ENCODE results near the gene ADAMTSL3. TPM values are rescaled to one million over a fixed set of nuclear protein-coding genes. Genes with fewer than 3 reads are reported as not detected.

ADAMTSL3 gene
- total and polyA plus RNA-seq, 2 of the 8 experiments (the other 6 are each of a cell fraction or from before 2014, with no cell fraction given): 0.35 to 1.4 TPM

DNA sequence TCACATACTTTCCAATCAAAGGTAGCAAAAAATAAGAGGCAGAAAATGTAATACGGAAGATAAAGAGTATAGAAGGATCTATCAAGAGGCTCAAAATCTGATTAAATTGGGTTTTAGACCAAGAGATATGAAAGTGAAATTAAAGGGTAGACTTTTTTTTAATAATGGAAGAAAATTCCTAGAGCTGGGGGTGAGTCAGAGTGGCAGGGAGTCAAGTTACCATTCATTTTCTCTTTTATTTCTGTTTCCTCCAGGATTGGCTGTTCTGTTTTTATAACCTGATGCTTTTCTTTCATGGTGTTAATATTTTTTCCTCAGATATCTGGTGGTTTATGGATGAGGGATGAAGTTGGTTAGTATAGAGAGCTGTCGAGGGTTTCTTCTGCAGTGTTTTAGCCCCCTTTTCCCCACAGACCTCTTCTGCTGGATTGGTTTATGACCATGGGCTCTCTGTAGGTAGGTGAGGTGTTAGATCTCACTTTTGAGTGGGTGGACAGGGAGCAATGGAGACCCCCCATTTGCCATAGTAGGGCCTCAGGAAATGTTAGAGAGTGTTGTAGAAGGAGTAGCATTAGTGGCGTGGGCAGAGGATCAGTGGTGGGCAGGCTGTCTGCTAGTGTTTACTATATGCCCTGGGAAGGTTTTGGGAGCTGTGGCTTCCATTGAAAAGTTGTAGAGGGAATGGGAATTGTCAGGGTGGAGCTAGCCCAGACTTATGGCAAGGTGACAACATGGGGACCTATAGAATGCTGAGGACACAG, 380.1 kb downstream of the ADAMTSL3 start:
- no peaks in the 10 kb centered on the region for H3K36me3 ChIP-seq (ENCODE audit: control insufficient read depth in 2 of 4, insufficient read depth in 4 of 4, low read length in 3 of 4)
- H3K23me2 ChIP-seq (ENCODE audit: low read depth, low read length): peaks cover 2% of the 10 kb centered on the region; the same call in 1 of the 2 replicates
- H4K5ac ChIP-seq (ENCODE audit: insufficient read length, low read depth, low read length): no peak overlapping the region
- H3K56ac ChIP-seq (replicated peaks; ENCODE audit: insufficient read length, low read depth, low read length): no peak overlapping the region
- no peak overlapping the region for H3K4me3 ChIP-seq (ENCODE audit: extremely low read depth in 1 of 4, insufficient read depth in 2 of 4, low read depth in 3 of 4, low read length in 4 of 4)
- H2BK120ac ChIP-seq (replicated peaks; ENCODE audit: low read depth, low read length): no peak overlapping the region
- no peaks in the 10 kb centered on the region for H3K79me2 ChIP-seq (ENCODE audit: control insufficient read depth in 1 of 2, insufficient read depth in 2 of 2, low read length in 2 of 2)
- H3K9ac ChIP-seq (replicated peaks in 1 of 4; ENCODE audit: extremely low read depth in 1 of 4, low read depth in 3 of 4, low read length in 3 of 4): no peak overlapping the region
- H2BK5ac ChIP-seq (ENCODE audit: low read depth, low read length): no peak overlapping the region
- no peaks in the 10 kb centered on the region; a peak in 1 of 7 replicates for H3K27me3 ChIP-seq (replicated peaks in 1 of 4; ENCODE audit: control insufficient read depth in 3 of 4, extremely low read depth in 1 of 4, insufficient read depth in 3 of 4, low read length in 3 of 4)
- no peak overlapping the region for H3K4ac ChIP-seq (replicated peaks; ENCODE audit: insufficient read length, low read depth, low read length)
- DNase-seq (ENCODE audit: low read depth in 1 of 2, low spot score in 2 of 2): no peak
- no peaks in the 10 kb centered on the region for H3K9me3 ChIP-seq (ENCODE audit: insufficient read depth in 2 of 2, low read depth in 1 of 2, low read length in 1 of 2)
- H2AK5ac ChIP-seq (ENCODE audit: low read depth, low read length): no peak overlapping the region
- H2BK20ac ChIP-seq (ENCODE audit: low read length): no peak overlapping the region
- ChIA-PET CTCF (ENCODE audit: partially characterized antibody) (interaction anchor here (0.6 to 5.3 kb wide), 28 partner anchors 9 to 786 kb away, joined by 3 to 52 read pairs (median 5); no protein-coding TSS in a partner anchor), POLR2A (ENCODE audit: partially characterized antibody) (no interaction called here)
- FAIRE-seq: no peak
- no peak for TF ChIP-seq CBX5 (IDR thresholded peaks at IDR 0.05; ENCODE audit: low read depth, low read length)
- no peak for TF ChIP-seq RFX5 (IDR thresholded peaks at IDR 0.05; ENCODE audit: borderline replicate concordance, low read depth, low read length)
- no peak for TF ChIP-seq EP300 (IDR thresholded peaks at IDR 0.05; ENCODE audit: borderline replicate concordance in 1 of 2, low read depth in 2 of 2, low read length in 2 of 2)
- TF ChIP-seq POLR2AphosphoS5 (IDR thresholded peaks at IDR 0.05; ENCODE audit: low read depth, low read length): no peak
- no peak for TF ChIP-seq HDAC6 (IDR thresholded peaks at IDR 0.05; ENCODE audit: low read depth, low read length)
- no peaks in the 10 kb centered on the region for H4K20me1 ChIP-seq (replicated peaks in 1 of 2; ENCODE audit: control insufficient read depth in 1 of 2, insufficient read depth in 2 of 2, low read length in 2 of 2)
- no peak overlapping the region for H3K23ac ChIP-seq (ENCODE audit: insufficient read length)
- H4K91ac ChIP-seq (replicated peaks; ENCODE audit: insufficient read length, low read length): no peak overlapping the region
- no peak overlapping the region for H3K27ac ChIP-seq (ENCODE audit: low read depth, low read length)
- H3K14ac ChIP-seq (ENCODE audit: insufficient read length): no peak overlapping the region
- no peak overlapping the region for H4K8ac ChIP-seq (ENCODE audit: extremely low read depth, insufficient read depth, low read length)
- H3K79me1 ChIP-seq (ENCODE audit: low read depth, low read length): no peaks in the 10 kb centered on the region
- no peaks in the 10 kb centered on the region for H3K4me1 ChIP-seq (replicated peaks in 1 of 4; ENCODE audit: control insufficient read depth in 3 of 4, insufficient read depth in 4 of 4, low read length in 3 of 4)
- H2BK12ac ChIP-seq (ENCODE audit: low read depth, low read length): no peak overlapping the region
- WGBS, 2 experiments (ENCODE audit: extremely low coverage in 1 of 2, insufficient coverage in 1 of 2, insufficient read length in 1 of 2, insufficient replicate concordance in 2 of 2, low coverage in 1 of 2, low lambda C conversion rate in 2 of 2, missing lambda C conversion rate in 1 of 2): 94% methylated on average over 3 of the region's 3 CpGs; no CpG with 5 or more reads in 1 of the 2 experiments
- no peak overlapping the region for H2BK15ac ChIP-seq (ENCODE audit: low read length)
- no peak overlapping the region for H2AFZ ChIP-seq (ENCODE audit: low read length)
- no peak overlapping the region for H3K4me2 ChIP-seq (ENCODE audit: insufficient read depth in 1 of 2, low read depth in 2 of 2, low read length in 2 of 2)
- H3K18ac ChIP-seq (ENCODE audit: extremely low read depth, low read length): no peak overlapping the region
